Astrocyte of the cerebellum (primary cell): ENCODE results near the gene TYW3.
A peak's percentile ranks its signal among the peaks of the same experiment; 100 is the strongest.

Experiments
- DNase-seq: peaks from one replicate; pipeline ENCODE4 v3.0.0-alpha.2; 2011; ENCODE audit warnings: low read depth
- H3K4me3 ChIP-seq: 2 replicates; pipeline ENCODE4 v1.5.1; 2011; ENCODE audit warnings: mild to moderate bottlenecking, low read depth, low read length, moderate library complexity
- in situ Hi-C: cut with HindIII; loops from 2 replicates; pipeline ENCODE4 v1.10.0; 2017; ENCODE audit warnings: low sequenced_read_pairs
- TF ChIP-seq, protein P1 (sequence below): IDR thresholded peaks from 2 replicates; pipeline ENCODE4 v1.5.1; 2012; ENCODE audit warnings: low read length, low read depth, moderate library complexity, mild to moderate bottlenecking; ENCODE audit errors: missing control alignments

TYW3 gene

DNA sequence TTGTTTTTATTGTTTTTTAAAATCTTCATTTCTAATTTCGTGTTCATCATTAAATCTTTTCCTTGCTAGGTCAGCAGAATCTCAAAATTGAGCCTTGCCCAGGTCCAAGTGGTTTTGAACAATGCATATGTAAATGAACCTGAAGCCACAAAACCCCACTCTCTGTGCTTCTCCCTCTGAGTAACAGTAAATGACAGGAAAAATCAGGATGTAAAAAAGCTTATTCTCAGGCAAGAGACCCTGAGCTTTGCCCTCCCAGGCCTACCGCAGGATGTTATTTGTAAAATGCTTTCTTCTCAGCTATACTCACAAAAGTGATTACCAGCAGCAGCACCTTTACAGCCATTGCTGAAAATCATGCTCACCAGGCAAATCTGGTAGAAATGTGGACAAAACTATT lies 47.6 kb downstream of the TYW3 start:
- DNase-seq, result peak; percentile 59
- in situ Hi-C loops, result loop anchor here (10.0 kb wide), 1 partner anchor 424 kb away; no protein-coding TSS in a partner anchor
- TF ChIP-seq, protein P1, sequence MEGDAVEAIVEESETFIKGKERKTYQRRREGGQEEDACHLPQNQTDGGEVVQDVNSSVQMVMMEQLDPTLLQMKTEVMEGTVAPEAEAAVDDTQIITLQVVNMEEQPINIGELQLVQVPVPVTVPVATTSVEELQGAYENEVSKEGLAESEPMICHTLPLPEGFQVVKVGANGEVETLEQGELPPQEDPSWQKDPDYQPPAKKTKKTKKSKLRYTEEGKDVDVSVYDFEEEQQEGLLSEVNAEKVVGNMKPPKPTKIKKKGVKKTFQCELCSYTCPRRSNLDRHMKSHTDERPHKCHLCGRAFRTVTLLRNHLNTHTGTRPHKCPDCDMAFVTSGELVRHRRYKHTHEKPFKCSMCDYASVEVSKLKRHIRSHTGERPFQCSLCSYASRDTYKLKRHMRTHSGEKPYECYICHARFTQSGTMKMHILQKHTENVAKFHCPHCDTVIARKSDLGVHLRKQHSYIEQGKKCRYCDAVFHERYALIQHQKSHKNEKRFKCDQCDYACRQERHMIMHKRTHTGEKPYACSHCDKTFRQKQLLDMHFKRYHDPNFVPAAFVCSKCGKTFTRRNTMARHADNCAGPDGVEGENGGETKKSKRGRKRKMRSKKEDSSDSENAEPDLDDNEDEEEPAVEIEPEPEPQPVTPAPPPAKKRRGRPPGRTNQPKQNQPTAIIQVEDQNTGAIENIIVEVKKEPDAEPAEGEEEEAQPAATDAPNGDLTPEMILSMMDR, result no peak
- H3K4me3 ChIP-seq, result no peak overlapping the region

DNA sequence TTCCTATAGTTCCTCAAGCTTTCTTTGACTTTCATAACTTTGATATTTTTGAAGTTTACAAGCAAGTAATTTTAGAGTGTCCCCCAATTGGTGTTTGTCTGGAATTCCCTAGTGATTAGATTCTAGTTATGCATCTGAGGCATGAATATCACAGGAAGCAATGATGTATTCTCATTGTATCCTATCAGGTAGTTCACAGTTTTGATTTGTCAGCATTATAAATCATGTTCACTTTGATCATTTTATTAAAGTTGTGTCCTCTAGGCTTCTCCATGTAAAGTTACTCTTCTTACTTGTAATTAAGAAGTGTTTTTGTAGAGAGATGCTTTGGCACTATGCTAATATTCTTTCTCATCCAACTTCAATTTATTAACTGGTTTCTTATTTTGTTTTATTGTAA lies 53.0 kb downstream of the TYW3 start:
- no peak overlapping the region for H3K4me3 ChIP-seq
- in situ Hi-C loops, result loop anchor here (10.0 kb wide), 1 partner anchor 419 kb away; no protein-coding TSS in a partner anchor
- TF ChIP-seq, protein P1, result no peak
- no peak for DNase-seq

DNA sequence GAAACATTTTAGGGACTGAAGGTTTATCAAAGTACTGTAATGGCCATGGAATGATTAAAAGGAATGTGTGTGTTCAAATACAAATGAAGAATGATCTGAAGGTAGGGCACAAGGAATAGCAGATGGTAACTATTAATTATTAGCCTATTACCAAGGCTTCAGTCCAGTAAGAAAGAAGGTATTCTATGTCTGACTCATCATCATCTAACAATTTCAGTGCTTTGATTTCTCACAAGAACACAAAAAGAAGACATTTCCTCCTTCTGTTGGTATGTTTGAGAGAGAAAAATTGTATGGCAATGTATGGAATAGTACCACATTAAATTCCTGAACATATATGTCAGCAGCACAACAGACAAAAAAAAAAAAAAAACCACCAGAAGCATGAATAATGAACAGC lies 57.5 kb downstream of the TYW3 start:
- TF ChIP-seq, protein P1, result no peak
- in situ Hi-C loops, result no loop called here
- no peak for DNase-seq
- no peak overlapping the region for H3K4me3 ChIP-seq

DNA sequence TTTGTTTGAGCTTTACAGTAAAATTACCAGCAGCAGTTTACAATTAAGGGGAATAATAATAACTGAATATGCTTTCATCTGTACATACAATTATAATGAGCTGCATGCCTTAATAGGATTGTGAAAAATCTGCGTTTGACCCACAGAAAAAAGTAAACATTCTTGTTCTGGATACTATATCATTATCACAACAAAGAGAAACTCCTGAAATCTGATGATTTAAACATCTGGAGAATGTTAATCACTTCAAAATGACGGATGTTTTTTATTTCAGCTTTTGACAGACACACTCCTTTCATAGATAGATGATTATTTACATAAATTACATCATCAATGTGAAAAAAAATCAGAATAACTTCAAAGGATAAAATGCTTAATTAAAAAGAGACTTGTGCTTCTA lies 58.5 kb downstream of the TYW3 start:
- H3K4me3 ChIP-seq, result no peak overlapping the region
- TF ChIP-seq, protein P1, result no peak
- DNase-seq, result no peak
- in situ Hi-C loops, result no loop called here

DNA sequence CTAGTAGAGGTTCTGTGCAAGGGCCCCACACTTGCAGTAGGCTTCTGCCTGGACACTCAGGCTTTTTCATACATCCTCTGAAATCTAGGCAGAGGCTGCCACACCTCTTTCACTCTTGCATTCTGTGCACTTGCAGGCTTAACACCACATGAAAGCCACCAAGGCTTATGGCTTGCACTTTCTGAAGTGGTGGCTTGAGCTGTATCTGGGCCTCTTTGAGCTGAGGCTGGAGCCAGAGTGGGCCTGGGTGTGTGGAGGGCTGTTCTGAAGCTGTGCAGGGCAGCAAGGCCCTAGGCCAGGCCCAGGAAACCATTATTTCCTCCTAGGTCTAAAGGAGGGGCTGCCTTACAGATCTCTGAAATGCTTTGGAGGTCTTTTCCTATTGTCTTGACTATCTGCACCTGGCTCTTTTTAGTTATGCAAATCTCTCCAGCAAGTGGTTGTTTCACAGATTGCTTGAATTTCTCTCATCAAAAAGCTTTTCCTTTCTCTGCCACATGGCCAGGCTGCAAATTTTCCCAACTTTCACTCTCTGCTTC lies 66.2 kb downstream of the TYW3 start:
- no peak overlapping the region for H3K4me3 ChIP-seq
- no peak for DNase-seq
- TF ChIP-seq, protein P1, result no peak
- in situ Hi-C loops, result no loop called here

DNA sequence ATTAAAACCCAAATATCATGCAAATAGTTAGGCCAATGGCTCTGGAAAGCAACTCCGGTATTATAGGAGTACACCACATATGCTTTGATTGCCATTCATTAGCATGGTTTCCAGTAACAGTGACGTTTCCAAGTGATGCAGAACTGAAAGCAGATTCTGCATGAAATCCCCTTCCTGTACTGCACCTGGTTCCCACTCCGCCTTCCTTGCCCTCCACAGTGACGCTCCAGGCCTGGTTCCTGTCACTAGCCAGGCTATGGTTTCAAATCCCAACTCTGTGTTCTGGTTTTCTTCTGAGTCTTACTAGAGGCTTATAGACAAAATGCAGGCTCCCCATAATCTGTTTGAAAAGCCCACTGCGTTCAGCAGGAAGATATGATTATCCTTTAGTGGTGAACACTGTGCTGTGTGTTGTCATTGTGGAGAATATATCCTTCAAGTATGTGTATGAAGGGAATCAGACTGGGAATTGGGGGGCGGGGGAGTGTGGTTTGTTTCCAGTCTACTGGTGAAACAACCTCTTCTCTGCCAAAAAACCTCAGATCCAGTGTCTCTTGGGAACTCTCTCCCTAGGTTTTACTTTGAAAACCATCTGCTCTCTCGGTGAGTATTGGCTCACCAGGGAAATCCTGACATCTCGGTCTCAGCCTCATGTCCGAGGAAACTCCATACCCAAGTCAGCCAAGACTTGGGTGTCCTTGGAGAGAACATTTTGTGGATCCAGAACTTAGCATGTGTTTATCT lies 78.7 kb downstream of the TYW3 start:
- TF ChIP-seq, protein P1, result no peak
- H3K4me3 ChIP-seq, result no peak overlapping the region
- DNase-seq, result no peak
- in situ Hi-C loops, result no loop called here
